ENCODE measurements around the gene ADRA1B. TPM values are rescaled to one million over a fixed set of nuclear protein-coding genes. Genes with fewer than 3 reads are reported as not detected.

Gene ADRA1B
- total RNA-seq, 2 experiments from 2014 or later = not detected

DNA sequence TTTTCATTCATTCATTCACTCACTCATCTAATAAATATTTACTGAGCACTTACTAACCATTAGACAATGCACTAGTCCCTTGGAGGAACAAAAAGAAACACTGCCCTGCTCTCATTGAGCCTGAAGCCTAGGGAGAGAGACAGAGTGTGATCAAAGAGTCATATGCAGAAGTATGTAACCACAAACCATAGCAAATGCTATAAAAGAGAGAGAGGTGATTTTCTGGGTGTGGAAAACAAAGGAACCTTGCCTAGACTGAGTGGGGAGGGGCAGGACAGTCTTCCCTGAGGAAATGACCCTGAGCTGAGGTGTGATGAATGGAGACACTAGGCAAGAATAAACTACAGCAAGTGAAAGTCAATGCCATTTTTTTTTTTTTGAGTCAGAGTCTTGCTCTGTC is 10.8 kb upstream of the ADRA1B start:
- CTCF ChIA-PET = no interaction called here
- peaks cover 11% of the 10 kb centered on the region for H3K27me3 Mint-ChIP-seq (ENCODE audit: low read depth)

DNA sequence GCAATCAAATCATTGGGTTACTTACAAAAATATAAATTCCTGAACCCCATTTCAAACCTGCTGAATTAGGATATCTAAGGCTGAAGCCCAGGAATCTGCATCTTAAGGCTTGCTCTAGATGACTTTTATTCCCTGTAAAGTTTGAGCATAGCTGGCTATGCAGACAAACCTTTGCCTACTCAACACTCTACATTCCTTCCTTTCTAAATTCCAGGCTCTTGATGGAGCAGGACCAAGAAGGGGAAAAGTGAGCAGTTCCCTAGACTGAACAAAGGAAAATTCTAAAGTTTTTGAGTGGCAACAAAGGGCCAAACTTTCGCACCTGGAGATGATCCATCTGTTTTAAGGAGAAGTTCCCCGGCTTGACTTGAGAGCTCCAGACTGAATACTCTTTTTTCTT is 9.8 kb upstream of the ADRA1B start:
- H3K4me1 Mint-ChIP-seq (ENCODE audit: low read depth) = peaks cover 10% of the 10 kb centered on the region
- no peaks in the 10 kb centered on the region for H3K36me3 Mint-ChIP-seq (ENCODE audit: low read depth)
- intact Hi-C loops (cut with micrococcal nuclease) = no loop called here
- no peak overlapping the region for H3K4me3 Mint-ChIP-seq
- CTCF ChIA-PET = interaction anchor here (0.5 to 0.6 kb wide), 2 partner anchors 278 to 408 kb away, joined by 3 to 4 read pairs; no protein-coding TSS in a partner anchor
- DNase-seq = no peak
- H3K27me3 Mint-ChIP-seq (ENCODE audit: low read depth) = peaks cover 8% of the 10 kb centered on the region
- H3K27ac Mint-ChIP-seq = no peak overlapping the region
- no peaks in the 10 kb centered on the region for H3K9me3 Mint-ChIP-seq

More for the DNA sequence above, 10.8 kb upstream of the ADRA1B start:
- no peak for DNase-seq
- H3K9me3 Mint-ChIP-seq = no peaks in the 10 kb centered on the region
- H3K4me3 Mint-ChIP-seq = no peak overlapping the region
- H3K4me1 Mint-ChIP-seq (ENCODE audit: low read depth) = peaks cover 10% of the 10 kb centered on the region
- H3K27ac Mint-ChIP-seq = no peak overlapping the region
- no peaks in the 10 kb centered on the region for H3K36me3 Mint-ChIP-seq (ENCODE audit: low read depth)
- intact Hi-C loops (cut with micrococcal nuclease) = no loop called here

DNA sequence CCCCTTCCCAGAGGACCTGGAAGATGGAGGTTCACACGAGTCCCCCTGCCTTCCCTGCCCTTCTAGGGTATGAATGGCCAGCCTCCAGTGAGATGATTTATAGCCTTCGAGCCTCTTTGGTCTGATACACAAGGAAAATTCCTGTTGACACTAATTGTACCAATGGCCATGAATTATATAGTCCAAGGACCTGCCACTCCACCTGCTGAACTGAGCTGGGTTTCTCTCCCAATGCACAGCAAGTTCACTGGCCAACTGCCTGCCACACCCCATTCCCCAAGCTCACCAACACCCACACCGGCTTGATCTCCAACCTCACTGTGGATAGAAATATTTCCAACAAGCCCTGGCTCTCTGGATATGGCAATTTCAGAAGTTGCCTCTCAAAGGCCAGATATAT is 9.3 kb upstream of the ADRA1B start:
- H3K27me3 Mint-ChIP-seq (ENCODE audit: low read depth) = peaks cover 8% of the 10 kb centered on the region
- CTCF ChIA-PET = no interaction called here
- peaks cover 10% of the 10 kb centered on the region for H3K4me1 Mint-ChIP-seq (ENCODE audit: low read depth)
- intact Hi-C loops (cut with micrococcal nuclease) = no loop called here
- DNase-seq = no peak
- H3K9me3 Mint-ChIP-seq = no peaks in the 10 kb centered on the region
- no peak overlapping the region for H3K27ac Mint-ChIP-seq
- H3K36me3 Mint-ChIP-seq (ENCODE audit: low read depth) = no peaks in the 10 kb centered on the region
- no peak overlapping the region for H3K4me3 Mint-ChIP-seq

GRCh38 chr5:159907689-159908590 is 8.3 kb upstream of the ADRA1B start:
- Mint-ChIP-seq H3K27ac (no peak overlapping the region), H3K9me3 (no peaks in the 10 kb centered on the region), H3K4me3 (no peak overlapping the region), H3K36me3 (ENCODE audit: low read depth) (no peaks in the 10 kb centered on the region), H3K4me1 (ENCODE audit: low read depth) (peaks cover 10% of the 10 kb centered on the region), H3K27me3 (ENCODE audit: low read depth) (peaks cover 8% of the 10 kb centered on the region)
- no peak for DNase-seq
- intact Hi-C loops (cut with micrococcal nuclease) = no loop called here
- CTCF ChIA-PET = interaction anchor here (1.2 kb wide), 1 partner anchor 12 kb away, joined by 3 read pairs; no protein-coding TSS in a partner anchor

DNA sequence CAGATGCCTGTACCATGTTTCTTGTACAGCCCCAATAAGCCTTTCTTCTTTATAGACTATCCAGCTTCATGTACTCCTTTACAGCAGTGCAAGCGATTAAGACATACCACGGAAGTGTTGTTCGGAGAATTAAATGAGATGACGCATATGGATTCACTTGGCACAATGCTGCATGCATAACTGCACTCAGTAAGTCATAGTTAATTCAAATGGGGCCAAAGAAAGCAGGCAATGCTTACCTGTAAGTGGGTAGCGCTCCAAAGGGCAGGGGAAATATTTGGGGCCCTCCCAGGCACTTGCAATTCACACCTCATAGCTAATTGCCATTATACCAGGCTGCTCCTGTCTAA is 7.7 kb upstream of the ADRA1B start:
- peaks cover 10% of the 10 kb centered on the region for H3K4me1 Mint-ChIP-seq (ENCODE audit: low read depth)
- DNase-seq = no peak
- H3K27me3 Mint-ChIP-seq (ENCODE audit: low read depth) = peaks cover 9% of the 10 kb centered on the region
- no peaks in the 10 kb centered on the region for H3K36me3 Mint-ChIP-seq (ENCODE audit: low read depth)
- no peaks in the 10 kb centered on the region for H3K9me3 Mint-ChIP-seq
- CTCF ChIA-PET = interaction anchor here (1.2 kb wide), 1 partner anchor 12 kb away, joined by 3 read pairs; no protein-coding TSS in a partner anchor
- intact Hi-C loops (cut with micrococcal nuclease) = no loop called here
- H3K27ac Mint-ChIP-seq = no peak overlapping the region
- no peak overlapping the region for H3K4me3 Mint-ChIP-seq

- intact Hi-C loops (cut with micrococcal nuclease) = no loop called here
- H3K36me3 Mint-ChIP-seq (ENCODE audit: low read depth) = no peaks in the 10 kb centered on the region
- H3K4me3 Mint-ChIP-seq = no peak overlapping the region
- DNase-seq = no peak
- no peak overlapping the region for H3K27ac Mint-ChIP-seq
- peaks cover 13% of the 10 kb centered on the region for H3K27me3 Mint-ChIP-seq (ENCODE audit: low read depth)
- peaks cover 10% of the 10 kb centered on the region for H3K4me1 Mint-ChIP-seq (ENCODE audit: low read depth)
- no peaks in the 10 kb centered on the region for H3K9me3 Mint-ChIP-seq
- CTCF ChIA-PET = interaction anchor here (1.2 kb wide), 1 partner anchor 11 kb away, joined by 3 read pairs; no protein-coding TSS in a partner anchor
Measured at GRCh38 chr5:159909126-159909525, 7.2 kb upstream of the ADRA1B start.

- intact Hi-C loops (cut with micrococcal nuclease) = loop anchor here (10.0 kb wide), 1 partner anchor 756 kb away; no protein-coding TSS in a partner anchor
- Mint-ChIP-seq H3K36me3 (ENCODE audit: low read depth) (no peaks in the 10 kb centered on the region), H3K27me3 (ENCODE audit: low read depth) (peaks cover 21% of the 10 kb centered on the region)
Measured at GRCh38 chr5:159910207-159910842, 6.0 kb upstream of the ADRA1B start.

DNA sequence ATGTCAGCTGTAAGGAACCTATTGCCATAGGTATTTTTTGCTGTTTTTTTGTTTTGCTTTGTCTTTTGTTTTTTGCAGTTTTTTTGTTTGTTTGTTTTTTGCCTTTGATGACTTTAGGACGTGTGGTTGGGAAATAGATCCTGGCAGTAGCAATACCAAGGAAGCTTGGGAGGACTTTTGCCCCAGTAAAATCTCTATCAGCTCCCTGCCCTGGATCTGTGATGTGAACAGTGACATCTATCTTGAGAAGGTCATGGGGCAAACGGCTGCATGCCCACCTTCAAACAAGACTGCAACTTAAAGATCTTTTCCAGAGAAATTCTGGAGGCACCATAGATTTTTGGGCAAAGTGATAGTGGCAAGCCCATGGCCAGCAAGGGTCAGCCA is 5.4 kb upstream of the ADRA1B start:
- Mint-ChIP-seq H3K4me3 (no peak overlapping the region), H3K9me3 (no peaks in the 10 kb centered on the region), H3K27ac (no peak overlapping the region), H3K27me3 (ENCODE audit: low read depth) (peaks cover 26% of the 10 kb centered on the region), H3K36me3 (ENCODE audit: low read depth) (no peaks in the 10 kb centered on the region), H3K4me1 (ENCODE audit: low read depth) (peaks cover 2% of the 10 kb centered on the region)
- DNase-seq = no peak
- CTCF ChIA-PET = no interaction called here
- intact Hi-C loops (cut with micrococcal nuclease) = loop anchor here (10.0 kb wide), 1 partner anchor 756 kb away; no protein-coding TSS in a partner anchor

More at GRCh38 chr5:159910207-159910842, 6.0 kb upstream of the ADRA1B start:
- Mint-ChIP-seq H3K4me3 (no peak overlapping the region), H3K4me1 (ENCODE audit: low read depth) (peaks cover 3% of the 10 kb centered on the region), H3K9me3 (no peaks in the 10 kb centered on the region), H3K27ac (no peak overlapping the region)
- no peak for DNase-seq
- CTCF ChIA-PET = no interaction called here

GRCh38 chr5:159911349-159911748 is 4.9 kb upstream of the ADRA1B start:
- CTCF ChIA-PET = no interaction called here
- Mint-ChIP-seq H3K9me3 (no peaks in the 10 kb centered on the region), H3K4me3 (no peak overlapping the region), H3K4me1 (ENCODE audit: low read depth) (peaks cover 2% of the 10 kb centered on the region), H3K27ac (no peak overlapping the region), H3K36me3 (ENCODE audit: low read depth) (no peaks in the 10 kb centered on the region), H3K27me3 (ENCODE audit: low read depth) (peaks cover 26% of the 10 kb centered on the region)
- DNase-seq = no peak
- intact Hi-C loops (cut with micrococcal nuclease) = loop anchor here (10.0 kb wide), 1 partner anchor 757 kb away; no protein-coding TSS in a partner anchor

- no peaks in the 10 kb centered on the region for H3K9me3 Mint-ChIP-seq
- DNase-seq = no peak
- no peak overlapping the region for H3K27ac Mint-ChIP-seq
- H3K4me1 Mint-ChIP-seq (ENCODE audit: low read depth) = peaks cover 5% of the 10 kb centered on the region
- intact Hi-C loops (cut with micrococcal nuclease) = loop anchor here (10.0 kb wide), 1 partner anchor 757 kb away; no protein-coding TSS in a partner anchor
- H3K36me3 Mint-ChIP-seq (ENCODE audit: low read depth) = no peaks in the 10 kb centered on the region
- H3K4me3 Mint-ChIP-seq = no peak overlapping the region
- peaks cover 31% of the 10 kb centered on the region for H3K27me3 Mint-ChIP-seq (ENCODE audit: low read depth)
- CTCF ChIA-PET = no interaction called here
Measured at GRCh38 chr5:159912033-159912800, 4.1 kb upstream of the ADRA1B start.

- no peak overlapping the region for H3K27ac Mint-ChIP-seq
- H3K27me3 Mint-ChIP-seq (ENCODE audit: low read depth) = peaks cover 36% of the 10 kb centered on the region
- no peak overlapping the region for H3K4me3 Mint-ChIP-seq
Measured at GRCh38 chr5:159913048-159913447, 3.2 kb upstream of the ADRA1B start.

GRCh38 chr5:159913501-159913900 is 2.8 kb upstream of the ADRA1B start:
- no peak for DNase-seq
- CTCF ChIA-PET = interaction anchor here (1.1 kb wide), 1 partner anchor 9 kb away, joined by 3 read pairs; no protein-coding TSS in a partner anchor
- intact Hi-C loops (cut with micrococcal nuclease) = loop anchor here (10.0 kb wide), 1 partner anchor 759 kb away; no protein-coding TSS in a partner anchor
- Mint-ChIP-seq H3K9me3 (no peaks in the 10 kb centered on the region), H3K27ac (no peak overlapping the region), H3K4me3 (no peak overlapping the region), H3K36me3 (ENCODE audit: low read depth) (no peaks in the 10 kb centered on the region), H3K4me1 (ENCODE audit: low read depth) (peaks cover 6% of the 10 kb centered on the region), H3K27me3 (ENCODE audit: low read depth) (peaks cover 40% of the 10 kb centered on the region)

More at GRCh38 chr5:159913048-159913447, 3.2 kb upstream of the ADRA1B start:
- no peak for DNase-seq
- no peaks in the 10 kb centered on the region for H3K9me3 Mint-ChIP-seq
- CTCF ChIA-PET = interaction anchor here (1.1 kb wide), 1 partner anchor 9 kb away, joined by 3 read pairs; no protein-coding TSS in a partner anchor
- no peaks in the 10 kb centered on the region for H3K36me3 Mint-ChIP-seq (ENCODE audit: low read depth)
- intact Hi-C loops (cut with micrococcal nuclease) = loop anchor here (10.0 kb wide), 1 partner anchor 758 kb away; no protein-coding TSS in a partner anchor
- peaks cover 6% of the 10 kb centered on the region for H3K4me1 Mint-ChIP-seq (ENCODE audit: low read depth)
